Kidney epithelial cell (primary cell): ENCODE data around the gene ABCC1. TPM values are rescaled to one million over a fixed set of nuclear protein-coding genes. Genes with fewer than 3 reads are reported as not detected.
"Not testable (repeated sequence)": the region's sequence is repeated elsewhere in the genome, so short reads cannot be mapped to it uniquely, and the experiment has no call there.

Experiments
- DNase-seq: peaks from one replicate; pipeline ENCODE4 v3.0.0-alpha.2; 2010; ENCODE audit warnings: low read depth
- H3K27me3 ChIP-seq: 2 replicates; pipeline ENCODE4 v1.6.0; 2011; ENCODE audit warnings: low read length; ENCODE audit not compliant: control insufficient read depth, insufficient read depth
- H3K36me3 ChIP-seq: 2 replicates; pipeline ENCODE4 v1.5.1; 2011; ENCODE audit warnings: low read length; ENCODE audit not compliant: control insufficient read depth, insufficient read depth
- H3K4me3 ChIP-seq: 2 replicates; pipeline ENCODE4 v1.5.1; 2011; ENCODE audit warnings: low read depth, mild to moderate bottlenecking, control low read depth, low read length
- total RNA-seq: library from RNA; depleted of rRNA; stranded (reverse); fragments of >200 nt; gene quantifications from 2 replicates; pipeline ENCODE4 v1.2.3, GENCODE V29; 2015
- TF ChIP-seq, protein P1 (sequence below): IDR thresholded peaks from 2 replicates; pipeline ENCODE4 v1.5.1; 2011; ENCODE audit warnings: mild to moderate bottlenecking, moderate library complexity, low read length, control low read depth, inconsistent platforms; ENCODE audit not compliant: insufficient read depth, poor library complexity, severe bottlenecking

ABCC1 gene
- total RNA-seq, 1 donor from 2014 or later: 24.9 TPM

- no peaks in the 10 kb centered on the region for H3K27me3 ChIP-seq
- DNase-seq: no peak
- H3K4me3 ChIP-seq: no peak overlapping the region
- H3K36me3 ChIP-seq: no peaks in the 10 kb centered on the region
- TF ChIP-seq, protein P1, sequence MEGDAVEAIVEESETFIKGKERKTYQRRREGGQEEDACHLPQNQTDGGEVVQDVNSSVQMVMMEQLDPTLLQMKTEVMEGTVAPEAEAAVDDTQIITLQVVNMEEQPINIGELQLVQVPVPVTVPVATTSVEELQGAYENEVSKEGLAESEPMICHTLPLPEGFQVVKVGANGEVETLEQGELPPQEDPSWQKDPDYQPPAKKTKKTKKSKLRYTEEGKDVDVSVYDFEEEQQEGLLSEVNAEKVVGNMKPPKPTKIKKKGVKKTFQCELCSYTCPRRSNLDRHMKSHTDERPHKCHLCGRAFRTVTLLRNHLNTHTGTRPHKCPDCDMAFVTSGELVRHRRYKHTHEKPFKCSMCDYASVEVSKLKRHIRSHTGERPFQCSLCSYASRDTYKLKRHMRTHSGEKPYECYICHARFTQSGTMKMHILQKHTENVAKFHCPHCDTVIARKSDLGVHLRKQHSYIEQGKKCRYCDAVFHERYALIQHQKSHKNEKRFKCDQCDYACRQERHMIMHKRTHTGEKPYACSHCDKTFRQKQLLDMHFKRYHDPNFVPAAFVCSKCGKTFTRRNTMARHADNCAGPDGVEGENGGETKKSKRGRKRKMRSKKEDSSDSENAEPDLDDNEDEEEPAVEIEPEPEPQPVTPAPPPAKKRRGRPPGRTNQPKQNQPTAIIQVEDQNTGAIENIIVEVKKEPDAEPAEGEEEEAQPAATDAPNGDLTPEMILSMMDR: no peak
These were observed 200.9 kb downstream of the ABCC1 start for GRCh38 chr16:16150117-16150877.

- H3K36me3 ChIP-seq: no peaks in the 10 kb centered on the region
- no peaks in the 10 kb centered on the region for H3K27me3 ChIP-seq
- no peak overlapping the region for H3K4me3 ChIP-seq
- no peak for DNase-seq
- TF ChIP-seq, protein P1: no peak
These were observed 201.4 kb downstream of the ABCC1 start for GRCh38 chr16:16150878-16151152.

GRCh38 chr16:16151315-16151714 lies 201.9 kb downstream of the ABCC1 start:
- Histone ChIP-seq H3K4me3 (no peak overlapping the region), H3K27me3 (no peaks in the 10 kb centered on the region), H3K36me3 (no peaks in the 10 kb centered on the region)
- TF ChIP-seq, protein P1: no peak
- DNase-seq: no peak

- not testable (repeated sequence) for H3K4me3 ChIP-seq, H3K27me3 ChIP-seq, DNase-seq, H3K36me3 ChIP-seq
These were observed 203.6 kb downstream of the ABCC1 start for GRCh38 chr16:16153000-16153399.

DNA sequence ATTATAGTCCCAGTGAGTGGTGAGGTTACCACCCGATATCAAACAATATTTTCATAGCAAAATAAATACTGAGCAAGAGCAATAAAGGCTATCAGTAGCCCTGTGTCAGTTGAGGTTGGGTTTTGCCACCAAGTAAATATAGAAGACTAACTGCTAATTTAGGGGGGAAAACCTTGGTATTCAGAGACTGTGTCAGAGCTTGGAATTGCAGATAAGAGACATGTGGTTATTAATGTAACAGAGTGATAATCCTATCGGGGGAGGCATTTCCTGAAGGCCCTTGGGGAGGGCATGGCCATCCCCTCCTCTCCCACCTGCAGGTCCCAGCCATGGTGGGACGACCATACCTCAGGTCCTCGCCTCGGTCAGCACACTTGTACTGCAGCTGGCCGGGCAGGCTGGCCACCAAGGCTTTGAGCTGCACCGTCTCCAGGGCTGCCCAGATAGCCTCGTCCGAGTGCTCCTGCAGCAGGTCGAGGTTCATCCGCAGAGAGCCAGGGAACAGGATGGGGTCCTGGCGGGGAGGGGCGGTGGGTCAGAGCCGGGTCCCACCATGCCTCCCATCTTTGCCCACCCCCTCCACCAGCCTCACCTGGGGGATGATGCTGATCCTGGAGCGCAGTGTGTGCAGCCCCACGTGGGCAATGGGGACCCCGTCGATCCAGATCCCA lies 205.0 kb downstream of the ABCC1 start:
- no peak overlapping the region for H3K4me3 ChIP-seq

DNA sequence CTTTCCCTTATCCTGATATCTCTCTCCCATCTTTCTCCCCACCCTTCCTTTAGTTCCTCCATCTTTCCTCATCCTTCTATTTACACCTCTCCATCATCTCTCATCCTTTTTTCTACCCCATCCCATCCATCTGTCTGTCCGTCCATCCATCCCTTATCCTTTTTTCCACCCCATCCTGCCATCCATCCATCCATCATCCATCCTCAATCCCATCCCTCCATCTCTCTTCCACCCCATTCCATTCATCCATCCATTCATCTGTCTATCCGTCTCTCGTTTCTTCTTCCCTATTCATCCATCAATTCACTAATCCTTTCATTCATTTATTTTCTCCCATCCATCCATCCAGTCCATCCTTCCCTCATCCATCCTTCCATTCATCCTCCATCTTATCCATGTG lies 205.8 kb downstream of the ABCC1 start:
- no peaks in the 10 kb centered on the region for H3K36me3 ChIP-seq
- TF ChIP-seq, protein P1: no peak
- H3K27me3 ChIP-seq: no peaks in the 10 kb centered on the region
- no peak overlapping the region for H3K4me3 ChIP-seq
- DNase-seq: no peak

More for the DNA sequence above, 205.0 kb downstream of the ABCC1 start:
- DNase-seq: no peak
- TF ChIP-seq, protein P1: no peak
- H3K36me3 ChIP-seq: no peaks in the 10 kb centered on the region
- H3K27me3 ChIP-seq: no peaks in the 10 kb centered on the region
